ENCODE results near the gene TP73.

GRCh38 chr1:3743421-3743820, 91.1 kb downstream of the TP73 start:
- TF ChIP-seq GATA2 (IDR thresholded peaks at IDR 0.05; ENCODE audit: low read depth, low read length) (no peak), GATA3 (IDR thresholded peaks at IDR 0.05; ENCODE audit: low read depth, low read length) (no peak)

Measured in SH-SY5Y (cell line).